MCF 10A (cell line): ENCODE measurements around the gene VCPKMT. TPM values are rescaled to one million over a fixed set of nuclear protein-coding genes. Genes with fewer than 3 reads are reported as not detected.

Experiments used
- BruUV-seq: library from RNA; stranded (reverse); fragments of 400-500 nt; replicated peaks from 2 replicates; lab custom pipeline; 2021; lab: Mats Ljungman, UMichigan
- CTCF ChIA-PET: fragments of 300-600 bp; sonication (Branson Sonifier 250); formaldehyde crosslinking; extraction: SDS; loops from one replicate; lab custom pipeline; 2021; ENCODE audit warnings: antibody characterized with exemption, inconsistent platforms; lab: Yijun Ruan, JAX
- POLR2A ChIA-PET: fragments of 300-600, 350-650 bp; sonication (Branson Sonifier 250); formaldehyde crosslinking; extraction: SDS; loops from one replicate; lab custom pipeline; 2020; ENCODE audit warnings: antibody characterized with exemption, inconsistent platforms; lab: Yijun Ruan, JAX
- DNase-seq: peaks from one replicate; pipeline ENCODE4 v3.0.0-alpha.2; 2018; ENCODE audit not compliant: unreplicated experiment
- H3K27ac Mint-ChIP-seq: one replicate; pipeline ENCODE4 v1.8.0; 2022; ENCODE audit warnings: mild to moderate bottlenecking, low read depth, mixed read lengths; ENCODE audit not compliant: unreplicated experiment
- H3K27me3 Mint-ChIP-seq: one replicate; pipeline ENCODE4 v1.8.0; 2022; ENCODE audit warnings: mixed read lengths; ENCODE audit not compliant: insufficient read depth, unreplicated experiment
- H3K36me3 Mint-ChIP-seq: one replicate; pipeline ENCODE4 v1.8.0; 2022; ENCODE audit warnings: mild to moderate bottlenecking, moderate library complexity, mixed read lengths; ENCODE audit not compliant: insufficient read depth, unreplicated experiment
- H3K4me1 Mint-ChIP-seq: one replicate; pipeline ENCODE4 v1.8.0; 2022; ENCODE audit warnings: mixed read lengths; ENCODE audit not compliant: insufficient read depth, unreplicated experiment
- H3K4me3 Mint-ChIP-seq: one replicate; pipeline ENCODE4 v1.8.0; 2022; ENCODE audit warnings: mild to moderate bottlenecking, moderate library complexity, mixed read lengths; ENCODE audit not compliant: unreplicated experiment
- H3K9me3 Mint-ChIP-seq: one replicate; pipeline ENCODE4 v1.8.0; 2022; ENCODE audit warnings: mixed read lengths; ENCODE audit not compliant: unreplicated experiment
- CTCF ChIP-seq: fragments of 200-600 bp; IDR thresholded peaks from one replicate; pipeline ENCODE4 v1.8.0; 2022; ENCODE audit warnings: antibody characterized with exemption, mild to moderate bottlenecking; ENCODE audit not compliant: unreplicated experiment
- intact Hi-C: fragments of 100-400 bp; cut with micrococcal nuclease; formaldehyde crosslinking; loops from 2 replicates; pipeline ENCODE4 v1.14.1; 2022
- total RNA-seq: library from RNA; stranded (reverse); gene quantifications from 2 replicates; pipeline ENCODE4 v1.2.3, GENCODE V29; 2022

Gene VCPKMT
- total RNA-seq, 1 experiment from 2014 or later: 7.2 TPM

- H3K36me3 Mint-ChIP-seq: peaks cover 7% of the 10 kb centered on the region
- no TSS peak for BruUV-seq
- H3K27me3 Mint-ChIP-seq: no peaks in the 10 kb centered on the region
- intact Hi-C loops: no loop called here
- ChIA-PET CTCF (interaction anchor here (1.7 kb wide), 1 partner anchor 207 kb away, joined by 5 read pairs; no protein-coding TSS in a partner anchor), POLR2A (interaction anchor here (0.8 to 1.9 kb wide), 3 partner anchors 13 to 206 kb away, joined by 4 to 8 read pairs (median 7); no protein-coding TSS in a partner anchor)
- H3K4me1 Mint-ChIP-seq: peaks cover 26% of the 10 kb centered on the region
- no peak for TF ChIP-seq CTCF
- no peak overlapping the region for H3K4me3 Mint-ChIP-seq
- DNase-seq: no peak
- H3K9me3 Mint-ChIP-seq: no peaks in the 10 kb centered on the region
- no peak overlapping the region for H3K27ac Mint-ChIP-seq
These were observed 47.9 kb downstream of the VCPKMT start for GRCh38 chr14:50068496-50068895.

GRCh38 chr14:50067723-50068495 lies 48.5 kb downstream of the VCPKMT start:
- intact Hi-C loops: no loop called here
- Mint-ChIP-seq H3K27me3 (no peaks in the 10 kb centered on the region), H3K9me3 (no peaks in the 10 kb centered on the region), H3K4me3 (no peak overlapping the region), H3K4me1 (peaks cover 26% of the 10 kb centered on the region), H3K36me3 (peaks cover 7% of the 10 kb centered on the region), H3K27ac (peak overlapping the region; percentile 76)
- peak; percentile 86 for DNase-seq
- ChIA-PET CTCF (interaction anchor here (0.5 to 1.7 kb wide), 7 partner anchors 37 to 837 kb away, joined by 3 to 7 read pairs (median 4); partner anchors contain the start of gene NEMF), POLR2A (interaction anchor here (0.8 to 1.9 kb wide), 4 partner anchors 14 to 206 kb away, joined by 3 to 8 read pairs (median 6); no protein-coding TSS in a partner anchor)
- no peak for TF ChIP-seq CTCF
- BruUV-seq: no TSS peak

DNA sequence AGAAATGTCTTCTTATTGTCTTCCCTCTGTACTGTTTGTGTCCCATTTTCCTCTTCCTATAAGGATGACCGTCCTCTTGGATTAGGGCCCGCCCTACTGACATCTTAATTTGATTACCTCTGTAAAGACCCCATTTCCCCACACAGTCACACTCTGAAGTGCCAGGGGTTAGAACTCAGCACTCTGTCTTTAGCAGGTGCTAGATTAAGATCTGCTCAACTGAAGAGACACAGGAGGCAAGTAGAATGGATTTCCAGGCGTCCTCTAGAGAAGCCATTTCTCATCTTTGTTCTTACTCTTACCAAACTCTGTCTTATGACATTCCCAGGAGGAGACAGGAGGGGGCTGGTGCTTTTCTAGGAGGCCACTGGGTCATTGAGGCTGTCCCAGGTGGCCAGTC lies 50.8 kb downstream of the VCPKMT start:
- ChIA-PET CTCF (no interaction called here), POLR2A (no interaction called here)
- H3K36me3 Mint-ChIP-seq: peaks cover 7% of the 10 kb centered on the region
- H3K4me3 Mint-ChIP-seq: no peak overlapping the region
- no TSS peak for BruUV-seq
- no peak for DNase-seq
- no peaks in the 10 kb centered on the region for H3K27me3 Mint-ChIP-seq
- no peak overlapping the region for H3K27ac Mint-ChIP-seq
- no peaks in the 10 kb centered on the region for H3K9me3 Mint-ChIP-seq
- no peak for TF ChIP-seq CTCF
- intact Hi-C loops: no loop called here
- peaks cover 32% of the 10 kb centered on the region for H3K4me1 Mint-ChIP-seq

GRCh38 chr14:50064993-50065392 lies 51.4 kb downstream of the VCPKMT start:
- CTCF ChIA-PET: interaction anchor here (0.8 kb wide), 1 partner anchor 16 kb away, joined by 3 read pairs; no protein-coding TSS in a partner anchor
- intact Hi-C loops: loop anchor here (5.0 kb wide), 2 partner anchors 173 to 198 kb away; partner anchors contain the start of gene ARF6

More at GRCh38 chr14:50064993-50065392, 51.4 kb downstream of the VCPKMT start:
- Mint-ChIP-seq H3K4me1 (peaks cover 32% of the 10 kb centered on the region), H3K27me3 (no peaks in the 10 kb centered on the region), H3K27ac (peak overlapping the region; percentile 27), H3K9me3 (no peaks in the 10 kb centered on the region), H3K4me3 (no peak overlapping the region), H3K36me3 (peaks cover 7% of the 10 kb centered on the region)
- no peak for TF ChIP-seq CTCF
- peak; percentile 33 for DNase-seq
- POLR2A ChIA-PET: interaction anchor here (1.7 kb wide), 1 partner anchor 203 kb away, joined by 5 read pairs; no protein-coding TSS in a partner anchor
- no TSS peak for BruUV-seq
